ENCODE results near the gene IGSF9B. TPM values are rescaled to one million over a fixed set of nuclear protein-coding genes. Genes with fewer than 3 reads are reported as not detected.

IGSF9B gene
- total RNA-seq, 4 donors from 2014 or later, result 5.2 to 14.5 (median 8.0) TPM

DNA sequence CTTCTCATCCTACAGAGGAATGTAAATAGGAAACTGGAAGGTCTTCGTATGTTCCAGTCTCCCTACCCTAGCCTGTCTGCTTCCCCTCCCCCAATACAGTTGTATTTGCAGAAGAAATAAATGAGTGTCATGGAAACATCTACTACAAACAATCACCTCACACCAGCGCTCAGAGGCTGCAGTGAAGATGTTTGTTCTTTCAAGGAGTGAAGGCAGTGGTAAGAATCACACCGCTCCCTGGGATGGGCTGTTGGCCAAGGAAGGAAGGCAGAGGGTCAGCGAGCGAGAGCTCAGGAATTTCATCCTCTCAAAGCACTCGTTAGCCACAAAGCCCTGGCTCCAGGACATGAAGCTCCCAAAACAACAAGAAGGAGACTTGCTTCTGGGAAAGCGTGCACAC lies 1.1 kb upstream of the IGSF9B start:
- WGBS, 2 donors, result 63 to 67% methylated on average over 7 of the region's 7 CpGs
- intact Hi-C loops (cut with DNase I; ENCODE audit: low total_unique reads), result no loop called here
- DNase-seq (ENCODE audit: low spot score in 2 of 2), result no peak
- TF ChIP-seq, protein P1, sequence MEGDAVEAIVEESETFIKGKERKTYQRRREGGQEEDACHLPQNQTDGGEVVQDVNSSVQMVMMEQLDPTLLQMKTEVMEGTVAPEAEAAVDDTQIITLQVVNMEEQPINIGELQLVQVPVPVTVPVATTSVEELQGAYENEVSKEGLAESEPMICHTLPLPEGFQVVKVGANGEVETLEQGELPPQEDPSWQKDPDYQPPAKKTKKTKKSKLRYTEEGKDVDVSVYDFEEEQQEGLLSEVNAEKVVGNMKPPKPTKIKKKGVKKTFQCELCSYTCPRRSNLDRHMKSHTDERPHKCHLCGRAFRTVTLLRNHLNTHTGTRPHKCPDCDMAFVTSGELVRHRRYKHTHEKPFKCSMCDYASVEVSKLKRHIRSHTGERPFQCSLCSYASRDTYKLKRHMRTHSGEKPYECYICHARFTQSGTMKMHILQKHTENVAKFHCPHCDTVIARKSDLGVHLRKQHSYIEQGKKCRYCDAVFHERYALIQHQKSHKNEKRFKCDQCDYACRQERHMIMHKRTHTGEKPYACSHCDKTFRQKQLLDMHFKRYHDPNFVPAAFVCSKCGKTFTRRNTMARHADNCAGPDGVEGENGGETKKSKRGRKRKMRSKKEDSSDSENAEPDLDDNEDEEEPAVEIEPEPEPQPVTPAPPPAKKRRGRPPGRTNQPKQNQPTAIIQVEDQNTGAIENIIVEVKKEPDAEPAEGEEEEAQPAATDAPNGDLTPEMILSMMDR (IDR thresholded peaks at IDR 0.05), result no peak
- TF ChIP-seq POLR2A (IDR thresholded peaks at IDR 0.05), result no peak
- H3K4me3 ChIP-seq (ENCODE audit: low read depth, poor library complexity, severe bottlenecking), result no peak overlapping the region

DNA sequence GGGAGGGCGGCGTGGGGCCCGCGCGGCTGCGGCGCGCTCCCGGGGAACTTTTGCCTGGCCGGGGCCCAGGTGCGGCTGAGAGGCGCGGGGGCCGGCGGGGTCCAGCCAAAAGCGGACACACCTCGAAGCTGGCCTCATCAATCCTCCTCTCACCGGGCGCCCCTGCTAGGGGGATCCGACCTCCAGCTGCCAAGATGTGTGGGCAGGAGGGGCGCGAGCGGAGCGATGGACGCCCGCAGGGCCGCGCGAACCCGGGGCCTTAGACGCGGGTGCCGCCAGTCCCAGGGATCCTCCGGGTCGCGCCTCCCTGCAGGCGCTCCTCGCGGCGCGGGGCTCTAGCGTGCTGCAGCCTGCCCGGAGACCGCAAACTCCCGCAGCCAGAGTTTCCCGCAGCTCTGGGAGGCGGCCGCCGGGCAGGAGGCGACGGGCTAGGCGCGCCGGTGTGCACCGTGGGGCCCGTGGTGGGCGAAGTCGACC lies 785 bp downstream of the IGSF9B start:
- intact Hi-C loops (cut with DNase I; ENCODE audit: low total_unique reads), result no loop called here
- no peak for DNase-seq (ENCODE audit: low spot score in 2 of 2)
- H3K4me3 ChIP-seq (ENCODE audit: low read depth, poor library complexity, severe bottlenecking), result no peak overlapping the region
- 0 to 1% methylated on average over 11 to 18 of the region's 58 CpGs for WGBS, 2 donors
- TF ChIP-seq, protein P1 (IDR thresholded peaks at IDR 0.05), result no peak
- no peak for TF ChIP-seq POLR2A (IDR thresholded peaks at IDR 0.05)

DNA sequence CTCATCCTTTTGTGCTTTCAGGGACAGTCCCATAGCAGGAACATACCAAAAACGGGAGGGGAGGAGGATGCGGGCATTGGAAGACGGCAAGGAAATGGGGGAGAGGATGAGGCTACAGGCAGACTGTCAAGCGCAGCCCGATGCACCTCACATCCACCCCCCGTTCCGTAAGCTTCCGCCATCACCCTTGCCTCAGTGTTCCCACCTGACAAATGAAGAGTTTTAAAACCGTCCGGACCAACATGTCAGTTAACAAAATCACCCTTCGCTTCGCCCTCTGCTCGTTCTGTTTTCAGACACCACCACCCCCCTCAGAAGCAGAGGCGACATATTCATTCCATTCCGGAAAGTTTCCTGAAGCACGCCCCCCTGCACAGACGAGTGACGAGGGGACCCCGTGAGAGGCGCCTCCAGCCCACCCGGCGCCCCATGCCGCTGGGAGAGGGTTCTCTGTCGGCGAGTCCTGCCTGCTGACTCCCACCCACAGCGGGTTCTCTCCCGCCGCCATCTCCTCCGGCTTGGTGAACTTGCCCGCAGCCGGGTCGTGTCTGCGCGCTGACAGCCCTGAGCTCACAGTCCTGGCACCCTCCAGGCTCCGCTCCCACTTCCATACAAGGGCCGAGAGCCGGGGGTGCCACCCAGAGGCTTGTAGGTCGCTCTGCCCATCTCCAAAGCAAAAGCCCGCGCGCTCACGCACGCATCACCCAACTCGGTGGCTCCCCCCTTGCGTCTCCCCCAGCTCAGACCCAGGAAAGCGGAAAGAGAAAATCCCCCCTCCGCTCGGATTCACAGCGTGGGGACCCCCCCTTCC lies 1.5 kb downstream of the IGSF9B start:
- DNase-seq (ENCODE audit: low spot score in 2 of 2), result no peak
- TF ChIP-seq POLR2A (IDR thresholded peaks at IDR 0.05), result no peak
- TF ChIP-seq, protein P1 (IDR thresholded peaks at IDR 0.05), result no peak
- H3K4me3 ChIP-seq (ENCODE audit: low read depth, poor library complexity, severe bottlenecking), result no peak overlapping the region
- intact Hi-C loops (cut with DNase I; ENCODE audit: low total_unique reads), result no loop called here
- 3 to 4% methylated on average over 48 to 49 of the region's 49 CpGs for WGBS, 2 donors

DNA sequence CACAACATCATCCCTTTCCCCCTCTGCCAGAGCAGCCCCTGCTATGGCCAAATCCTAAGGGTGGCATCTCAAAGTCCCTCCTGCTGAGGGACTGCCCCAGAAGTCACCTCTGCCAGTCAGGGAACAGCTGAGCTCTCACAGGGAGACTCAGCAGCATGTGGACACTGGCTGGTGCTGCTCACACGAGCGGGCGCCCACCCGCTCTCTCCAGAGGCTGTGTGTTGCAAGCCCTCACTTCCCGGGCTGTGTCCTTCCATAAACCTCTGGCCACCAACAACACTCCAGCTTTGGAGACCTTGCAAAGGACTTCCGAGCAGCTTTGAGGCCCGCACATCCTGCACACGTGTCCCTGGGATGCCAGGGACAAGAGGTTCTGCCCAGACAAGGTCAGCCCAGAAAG lies 2.8 kb downstream of the IGSF9B start:
- WGBS, 2 donors, result 84 to 91% methylated on average over 8 of the region's 8 CpGs
- no peak for DNase-seq (ENCODE audit: low spot score in 2 of 2)
- intact Hi-C loops (cut with DNase I; ENCODE audit: low total_unique reads), result no loop called here
- TF ChIP-seq, protein P1 (IDR thresholded peaks at IDR 0.05), result no peak
- no peak for TF ChIP-seq POLR2A (IDR thresholded peaks at IDR 0.05)
- no peak overlapping the region for H3K4me3 ChIP-seq (ENCODE audit: low read depth, poor library complexity, severe bottlenecking)

DNA sequence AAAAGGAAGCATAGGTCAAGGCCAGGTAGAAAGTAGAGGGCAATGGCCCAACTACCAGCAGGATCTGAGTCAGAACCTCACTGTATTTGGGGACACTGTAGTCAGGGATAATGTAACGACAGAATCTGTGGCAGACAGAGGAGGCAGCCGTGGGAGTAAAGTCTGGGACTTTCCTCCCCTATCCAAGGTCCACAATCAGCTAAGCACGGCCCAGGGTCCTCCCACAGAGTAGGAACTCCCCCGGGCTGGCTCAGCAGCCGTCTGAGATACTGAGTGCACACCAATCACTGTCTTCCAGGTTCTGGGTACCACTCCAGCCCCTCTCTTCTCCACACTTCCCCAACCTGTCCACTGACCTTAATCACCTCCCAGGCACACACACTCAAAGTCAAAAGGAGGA lies 3.2 kb downstream of the IGSF9B start:
- intact Hi-C loops (cut with DNase I; ENCODE audit: low total_unique reads), result no loop called here
- TF ChIP-seq, protein P1 (IDR thresholded peaks at IDR 0.05), result no peak
- TF ChIP-seq POLR2A (IDR thresholded peaks at IDR 0.05), result no peak
- no peak for DNase-seq (ENCODE audit: low spot score in 2 of 2)
- no peak overlapping the region for H3K4me3 ChIP-seq (ENCODE audit: low read depth, poor library complexity, severe bottlenecking)
- 67 to 74% methylated on average over 5 of the region's 5 CpGs for WGBS, 2 donors

Data from lower leg skin (tissue), 4 donors.